Vagina (tissue), 2 donors: ENCODE data around the gene FAH.

ENCODE experiments used
- CTCF ChIP-seq, 3 experiments: fragments of 450-650 bp in 2 of 3; fragments of 200-600 bp in 1 of 3; sonication (generic) in 1 of 3; IDR thresholded peaks; one replicate each; pipeline ENCODE4 v1.5.1; 2017 to 2019; ENCODE audit warnings: antibody characterized with exemption in 3 of 3, mild to moderate bottlenecking in 2 of 3, moderate library complexity in 2 of 3
- POLR2A ChIP-seq, 2 donors: fragments of 450-650 bp; IDR thresholded peaks; one replicate each; pipeline ENCODE4 v1.6.1; 2017; ENCODE audit warnings: antibody characterized with exemption in 2 of 2, mild to moderate bottlenecking in 2 of 2, moderate library complexity in 2 of 2

GRCh38 chr15:80169768-80170357 lies 17.1 kb downstream of the FAH start:
- TF ChIP-seq CTCF (IDR thresholded peaks at IDR 0.05) (no peak), POLR2A (IDR thresholded peaks at IDR 0.05) (no peak)
